Omental fat pad (tissue), 4 donors: ENCODE measurements around the gene ATG10. TPM values are rescaled to one million over a fixed set of nuclear protein-coding genes. Genes with fewer than 3 reads are reported as not detected.

Experiments
- ATAC-seq: fragments of 150-250 bp; one replicate; pipeline ENCODE4 v1.9.1; 2016; ENCODE audit warnings: mild to moderate bottlenecking, moderate library complexity; ENCODE audit not compliant: low FRiP score
- DNase-seq: peaks from one replicate; pipeline ENCODE4 v3.0.0-alpha.2; 2019; ENCODE audit warnings: low spot score
- CTCF ChIP-seq, 3 donors: fragments of 450-650 bp; IDR thresholded peaks; one replicate each; pipeline ENCODE4 v1.5.1; 2016 to 2017; ENCODE audit warnings: antibody characterized with exemption in 3 of 3, mild to moderate bottlenecking in 3 of 3, moderate library complexity in 2 of 3
- total RNA-seq, 4 donors: library from RNA; depleted of rRNA; stranded (reverse); fragments of >200 nt; gene quantifications; one replicate each; pipeline ENCODE4 v1.1.0, GENCODE V29; 2016

Gene ATG10
- total RNA-seq, 4 donors from 2014 or later, result 2.4 to 18.4 (median 5.2) TPM

GRCh38 chr5:82283893-82284292 is 312.1 kb downstream of the ATG10 start:
- TF ChIP-seq CTCF (IDR thresholded peaks at IDR 0.05), result no peak
- no peak for ATAC-seq
- DNase-seq, result no peak

- DNase-seq, result no peak
- no peak for ATAC-seq
- no peak for TF ChIP-seq CTCF (IDR thresholded peaks at IDR 0.05)
Measured at GRCh38 chr5:82285206-82285605, 313.4 kb downstream of the ATG10 start.

- no peak for TF ChIP-seq CTCF (IDR thresholded peaks at IDR 0.05)
- DNase-seq (no peak), ATAC-seq (no peak)
Measured at GRCh38 chr5:82287625-82288024, 315.8 kb downstream of the ATG10 start.

GRCh38 chr5:82290005-82290404 is 318.2 kb downstream of the ATG10 start:
- TF ChIP-seq CTCF (IDR thresholded peaks at IDR 0.05), result no peak
- DNase-seq (no peak), ATAC-seq (no peak)

GRCh38 chr5:82290908-82291307 is 319.1 kb downstream of the ATG10 start:
- no peak for DNase-seq
- no peak for ATAC-seq
- TF ChIP-seq CTCF (IDR thresholded peaks at IDR 0.05), result no peak

GRCh38 chr5:82291420-82291819 is 319.6 kb downstream of the ATG10 start:
- ATAC-seq (no peak), DNase-seq (no peak)
- TF ChIP-seq CTCF (IDR thresholded peaks at IDR 0.05), result no peak

- TF ChIP-seq CTCF (IDR thresholded peaks at IDR 0.05), result no peak
- DNase-seq, result no peak
- ATAC-seq, result no peak
Measured at GRCh38 chr5:82295144-82295543, 323.3 kb downstream of the ATG10 start.
